Osteoblast (primary cell): ENCODE measurements around the gene ADRM1. TPM values are rescaled to one million over a fixed set of nuclear protein-coding genes. Genes with fewer than 3 reads are reported as not detected.

Experiments used
- DNase-seq: peaks from one replicate; pipeline ENCODE4 v3.0.0; 2011; ENCODE audit warnings: low spot score, mixed read lengths; ENCODE audit not compliant: insufficient read length; ENCODE audit errors: missing footprints
- H2AFZ ChIP-seq: 2 replicates; pipeline ENCODE4 v1.6.0; 2011; ENCODE audit warnings: mild to moderate bottlenecking, low read length
- H3K27ac ChIP-seq: 2 replicates; pipeline ENCODE4 v1.5.1; 2011; ENCODE audit warnings: mild to moderate bottlenecking, low read depth, low read length, moderate library complexity
- H3K27me3 ChIP-seq: 2 replicates; pipeline ENCODE4 v1.6.0; 2012; ENCODE audit warnings: mild to moderate bottlenecking, control low read depth, inconsistent platforms, low read length, moderate library complexity; ENCODE audit not compliant: insufficient read depth
- H3K36me3 ChIP-seq: 2 replicates; pipeline ENCODE4 v1.5.1; 2011; ENCODE audit warnings: mild to moderate bottlenecking, low read length, control low read depth, moderate library complexity; ENCODE audit not compliant: insufficient read depth
- H3K4me1 ChIP-seq: 2 replicates; pipeline ENCODE4 v1.5.1; 2011; ENCODE audit warnings: mild to moderate bottlenecking, low read length, control low read depth, moderate library complexity; ENCODE audit not compliant: insufficient read depth
- H3K4me2 ChIP-seq: 2 replicates; pipeline ENCODE4 v1.6.0; 2011; ENCODE audit warnings: mild to moderate bottlenecking, low read length; ENCODE audit not compliant: insufficient read depth
- H3K4me3 ChIP-seq: fragments of 200-600 bp; sonication (generic); 3 replicates; pipeline ENCODE4 v1.5.1; 2012; ENCODE audit warnings: mild to moderate bottlenecking, low read length, inconsistent platforms; ENCODE audit not compliant: insufficient read depth
- H3K79me2 ChIP-seq: 2 replicates; pipeline ENCODE4 v1.6.0; 2012; ENCODE audit warnings: mild to moderate bottlenecking, low read length, control low read depth, inconsistent platforms; ENCODE audit not compliant: insufficient read depth
- H3K9me3 ChIP-seq: 2 replicates; pipeline ENCODE4 v1.5.1; 2011; ENCODE audit warnings: low read depth, low read length, control low read depth
- H4K20me1 ChIP-seq: 2 replicates; pipeline ENCODE4 v1.6.0; 2012; ENCODE audit warnings: mild to moderate bottlenecking, low read length, control low read depth; ENCODE audit not compliant: insufficient read depth
- total RNA-seq: library from RNA; depleted of rRNA; stranded (reverse); fragments of >200 nt; gene quantifications from 2 replicates; pipeline ENCODE4 v1.2.3, GENCODE V29; 2012
- TF ChIP-seq, protein P1 (sequence below): IDR thresholded peaks from 2 replicates; pipeline ENCODE4 v1.5.1; 2011; ENCODE audit warnings: mild to moderate bottlenecking, low read depth, low read length, moderate library complexity; ENCODE audit errors: extremely low read depth

ADRM1 gene
- total RNA-seq, 1 donor, result 103 TPM

DNA sequence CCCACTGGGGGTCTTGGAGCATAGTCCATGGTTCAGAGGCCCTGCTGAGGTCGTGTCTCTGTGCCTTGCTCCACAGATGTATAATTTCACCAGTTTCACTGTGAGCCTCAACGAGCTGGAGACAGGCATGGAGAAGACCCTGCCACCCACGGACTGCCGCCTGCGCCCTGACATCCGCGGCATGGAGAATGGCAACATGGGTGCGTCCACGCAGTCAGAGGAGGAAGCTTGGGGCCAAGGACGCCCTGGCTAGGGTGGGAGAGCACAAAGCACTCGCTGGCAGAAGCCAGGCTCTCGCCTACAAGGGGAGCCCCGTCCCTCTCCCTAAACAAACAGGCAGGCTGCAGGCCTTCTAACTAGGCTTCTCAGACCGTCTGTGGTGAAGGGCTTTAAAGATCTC is 13.7 kb upstream of the ADRM1 start:
- Histone ChIP-seq H2AFZ (no peak overlapping the region), H3K4me2 (no peak overlapping the region), H3K27me3 (no peaks in the 10 kb centered on the region), H3K27ac (no peak overlapping the region), H3K9me3 (no peaks in the 10 kb centered on the region), H4K20me1 (no peaks in the 10 kb centered on the region), H3K36me3 (peaks cover 53% of the 10 kb centered on the region), H3K4me3 (no peak overlapping the region), H3K4me1 (no peaks in the 10 kb centered on the region), H3K79me2 (no peaks in the 10 kb centered on the region)
- TF ChIP-seq, protein P1, sequence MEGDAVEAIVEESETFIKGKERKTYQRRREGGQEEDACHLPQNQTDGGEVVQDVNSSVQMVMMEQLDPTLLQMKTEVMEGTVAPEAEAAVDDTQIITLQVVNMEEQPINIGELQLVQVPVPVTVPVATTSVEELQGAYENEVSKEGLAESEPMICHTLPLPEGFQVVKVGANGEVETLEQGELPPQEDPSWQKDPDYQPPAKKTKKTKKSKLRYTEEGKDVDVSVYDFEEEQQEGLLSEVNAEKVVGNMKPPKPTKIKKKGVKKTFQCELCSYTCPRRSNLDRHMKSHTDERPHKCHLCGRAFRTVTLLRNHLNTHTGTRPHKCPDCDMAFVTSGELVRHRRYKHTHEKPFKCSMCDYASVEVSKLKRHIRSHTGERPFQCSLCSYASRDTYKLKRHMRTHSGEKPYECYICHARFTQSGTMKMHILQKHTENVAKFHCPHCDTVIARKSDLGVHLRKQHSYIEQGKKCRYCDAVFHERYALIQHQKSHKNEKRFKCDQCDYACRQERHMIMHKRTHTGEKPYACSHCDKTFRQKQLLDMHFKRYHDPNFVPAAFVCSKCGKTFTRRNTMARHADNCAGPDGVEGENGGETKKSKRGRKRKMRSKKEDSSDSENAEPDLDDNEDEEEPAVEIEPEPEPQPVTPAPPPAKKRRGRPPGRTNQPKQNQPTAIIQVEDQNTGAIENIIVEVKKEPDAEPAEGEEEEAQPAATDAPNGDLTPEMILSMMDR, result no peak
- no peak for DNase-seq

DNA sequence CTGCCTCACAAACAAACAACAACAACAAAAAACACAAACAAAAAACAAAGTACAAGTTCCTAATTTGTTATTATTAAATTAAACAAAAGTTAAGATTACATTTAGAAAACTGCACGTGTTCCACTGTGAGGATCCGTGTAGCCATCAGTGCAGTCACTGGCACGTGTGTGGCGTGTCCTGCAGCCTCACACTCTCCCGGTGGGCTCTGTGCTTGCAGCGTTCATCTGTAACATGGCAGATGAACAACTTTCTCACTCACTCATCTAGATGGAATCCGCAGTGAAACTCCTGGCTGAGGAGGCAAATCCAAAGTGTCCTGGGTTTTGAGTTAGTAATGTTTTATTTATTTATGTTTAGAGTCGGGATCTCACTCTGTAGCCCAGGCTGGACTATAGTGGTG is 12.9 kb upstream of the ADRM1 start:
- no peak overlapping the region for H2AFZ ChIP-seq
- TF ChIP-seq, protein P1, result no peak
- H3K4me1 ChIP-seq, result no peaks in the 10 kb centered on the region
- no peak overlapping the region for H3K27ac ChIP-seq
- H3K36me3 ChIP-seq, result peaks cover 51% of the 10 kb centered on the region
- no peaks in the 10 kb centered on the region for H4K20me1 ChIP-seq
- no peak overlapping the region for H3K4me2 ChIP-seq
- no peaks in the 10 kb centered on the region for H3K27me3 ChIP-seq
- no peaks in the 10 kb centered on the region for H3K79me2 ChIP-seq
- no peaks in the 10 kb centered on the region for H3K9me3 ChIP-seq
- DNase-seq, result no peak
- H3K4me3 ChIP-seq, result no peak overlapping the region

DNA sequence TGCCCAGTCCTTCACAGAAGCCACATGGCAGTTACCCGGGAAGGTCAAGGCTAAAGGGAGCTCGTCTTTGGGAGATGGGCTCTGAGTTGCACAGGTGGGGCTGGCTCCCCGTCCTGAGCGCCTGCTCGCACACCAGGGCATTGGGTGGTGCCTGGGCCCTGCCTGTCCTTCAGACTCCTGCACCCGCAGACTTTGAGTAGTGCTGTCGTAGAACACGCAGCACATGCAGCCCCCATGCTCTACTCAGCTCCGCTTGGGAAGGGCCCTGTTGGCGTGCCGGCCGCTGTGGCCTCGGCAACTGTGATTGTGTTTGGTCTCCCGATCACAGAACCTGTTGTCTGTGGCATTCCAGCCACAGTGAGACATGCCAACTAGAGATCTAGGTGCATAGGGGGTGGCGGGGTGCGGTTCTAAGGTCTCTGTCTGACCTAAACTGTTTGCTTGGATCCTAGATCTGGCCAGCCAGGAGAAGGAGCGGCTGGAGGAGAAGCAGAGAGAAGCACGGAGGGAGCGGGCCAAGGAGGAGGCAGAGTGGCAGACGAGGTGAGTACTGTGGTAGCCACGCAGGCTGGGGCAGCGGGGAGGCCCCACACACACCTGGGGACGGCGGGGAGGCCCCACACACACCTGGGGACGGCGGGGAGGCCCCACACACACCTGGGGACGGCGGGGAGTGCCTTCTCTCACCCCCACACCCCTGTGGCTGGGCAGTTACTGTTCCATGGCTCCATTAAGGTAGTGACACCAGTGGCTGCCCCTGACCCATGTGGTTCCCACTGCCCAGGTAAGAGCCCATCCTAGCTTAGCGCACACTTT is 11.3 kb upstream of the ADRM1 start:
- H3K4me1 ChIP-seq, result no peaks in the 10 kb centered on the region
- H2AFZ ChIP-seq, result no peak overlapping the region
- H3K4me3 ChIP-seq, result no peak overlapping the region
- H3K4me2 ChIP-seq, result no peak overlapping the region
- no peaks in the 10 kb centered on the region for H3K27me3 ChIP-seq
- DNase-seq, result no peak
- H3K36me3 ChIP-seq, result peaks cover 59% of the 10 kb centered on the region
- H3K79me2 ChIP-seq, result no peaks in the 10 kb centered on the region
- H3K27ac ChIP-seq, result no peak overlapping the region
- H4K20me1 ChIP-seq, result no peaks in the 10 kb centered on the region
- no peaks in the 10 kb centered on the region for H3K9me3 ChIP-seq
- TF ChIP-seq, protein P1, result no peak

DNA sequence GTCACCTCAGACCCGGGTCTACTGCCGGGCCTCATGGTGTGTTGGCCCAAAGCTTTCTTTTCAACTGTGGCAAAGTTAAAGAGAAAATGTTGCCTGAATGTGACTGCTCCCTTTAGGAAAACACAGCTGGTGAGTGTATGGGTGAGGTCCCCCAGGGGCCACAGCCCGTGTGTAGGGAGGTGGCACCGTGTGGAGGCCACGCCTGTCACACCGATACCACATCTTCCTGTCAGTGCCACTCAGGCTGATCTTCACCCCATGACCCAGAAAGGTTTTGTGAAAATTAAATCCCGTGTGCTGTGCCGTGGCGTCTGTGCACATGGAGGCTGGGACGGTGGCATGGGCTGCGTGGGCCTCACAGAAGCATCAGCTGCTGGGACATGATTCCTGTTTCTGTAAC is 10.7 kb upstream of the ADRM1 start:
- no peak overlapping the region for H3K4me3 ChIP-seq
- no peaks in the 10 kb centered on the region for H3K27me3 ChIP-seq
- no peaks in the 10 kb centered on the region for H3K79me2 ChIP-seq
- no peak overlapping the region for H3K27ac ChIP-seq
- H4K20me1 ChIP-seq, result no peaks in the 10 kb centered on the region
- H2AFZ ChIP-seq, result no peak overlapping the region
- H3K4me2 ChIP-seq, result no peak overlapping the region
- H3K9me3 ChIP-seq, result no peaks in the 10 kb centered on the region
- TF ChIP-seq, protein P1, result no peak
- H3K36me3 ChIP-seq, result peaks cover 59% of the 10 kb centered on the region
- no peaks in the 10 kb centered on the region for H3K4me1 ChIP-seq
- no peak for DNase-seq
